Testis (tissue), 3 donors: Measurements from ENCODE around the gene FEM1A. TPM values are rescaled to one million over a fixed set of nuclear protein-coding genes. Genes with fewer than 3 reads are reported as not detected.

Experiments used
- DNase-seq: peaks from one replicate; pipeline ENCODE4 v3.0.0-alpha.2; 2019
- H3K27ac ChIP-seq, 2 donors: fragments of 200-600 bp; sonication (generic); one replicate each; pipeline ENCODE4 v1.5.1; 2019
- H3K27me3 ChIP-seq: fragments of 200-600 bp; sonication (generic); one replicate; pipeline ENCODE4 v1.5.1; 2019
- H3K36me3 ChIP-seq: fragments of 200-600 bp; sonication (generic); one replicate; pipeline ENCODE4 v1.5.1; 2017; ENCODE audit warnings: low read depth; ENCODE audit errors: missing control alignments
- H3K4me1 ChIP-seq: fragments of 200-600 bp; sonication (generic); one replicate; pipeline ENCODE4 v1.5.1; 2019
- H3K4me3 ChIP-seq, 2 donors: fragments of 200-600 bp; sonication (generic); one replicate each; pipeline ENCODE4 v1.5.1; 2017 to 2019
- H3K9me3 ChIP-seq: fragments of 200-600 bp; sonication (generic); one replicate; pipeline ENCODE4 v1.5.1; 2017
- CTCF ChIP-seq, 3 experiments: fragments of 450-650 bp in 2 of 3; fragments of 200-600 bp in 1 of 3; sonication (generic) in 1 of 3; IDR thresholded peaks; one replicate each; pipeline ENCODE4 v1.5.1; 2016 to 2019; ENCODE audit warnings: antibody characterized with exemption in 3 of 3, mild to moderate bottlenecking in 2 of 3, moderate library complexity in 1 of 3
- POLR2A ChIP-seq: fragments of 450-650 bp; IDR thresholded peaks from one replicate; pipeline ENCODE4 v1.6.1; 2017; ENCODE audit warnings: antibody characterized with exemption, mild to moderate bottlenecking, moderate library complexity
- WGBS, 2 donors: methylation state at CpG; one replicate each; pipeline ENCODE4 v1.1.5; 2018; 5-methylcytosine and 5-hydroxymethylcytosine counted together
- intact Hi-C: fragments of 100-400 bp; cut with DNase I; formaldehyde crosslinking; loops from one replicate; pipeline ENCODE4 v1.15.1; 2023; ENCODE audit warnings: low total_unique reads
- polyA plus RNA-seq: library from polyadenylated mRNA; stranded (reverse); fragments of 350-450 nt; fragmentation: Illumina TruSeq; extraction: RNeasy Lipid Tissue Mini Kit (QIAGEN cat#74804); gene quantifications from one replicate; pipeline ENCODE4 v1.2.3, GENCODE V29; 2014; ENCODE audit warnings: low read depth, low replicate concordance; ENCODE audit not compliant: insufficient read depth
- total RNA-seq, 2 donors: library from RNA; depleted of rRNA; stranded (reverse); fragments of >200 nt; gene quantifications; one replicate each; pipeline ENCODE4 v1.2.3, GENCODE V29; 2016

FEM1A gene
- total and polyA plus RNA-seq, 3 donors from 2014 or later: 7.5 to 15.8 (median 14.3) TPM

- TF ChIP-seq POLR2A (no peak), CTCF (IDR thresholded peaks at IDR 0.05) (no peak)
- H3K4me1 ChIP-seq: peaks cover 10% of the 10 kb centered on the region
- H3K27me3 ChIP-seq: no peaks in the 10 kb centered on the region
- 21 to 35% methylated on average over 10 of the region's 10 CpGs for WGBS, 2 donors
- intact Hi-C loops: no loop called here
- no peaks in the 10 kb centered on the region for H3K9me3 ChIP-seq
- no peak overlapping the region for H3K27ac ChIP-seq
- no peak for DNase-seq
- peak overlapping the region; percentile 25 to 49 for H3K4me3 ChIP-seq
- H3K36me3 ChIP-seq: no peaks in the 10 kb centered on the region
Measured at GRCh38 chr19:4760285-4760650, 31.3 kb upstream of the FEM1A start.

- DNase-seq: no peak
- no peaks in the 10 kb centered on the region for H3K9me3 ChIP-seq
- intact Hi-C loops: no loop called here
- no peaks in the 10 kb centered on the region for H3K36me3 ChIP-seq
- TF ChIP-seq POLR2A (no peak), CTCF (IDR thresholded peaks at IDR 0.05) (no peak)
- H3K4me1 ChIP-seq: peaks cover 10% of the 10 kb centered on the region
- no peaks in the 10 kb centered on the region for H3K27me3 ChIP-seq
- no peak overlapping the region for H3K27ac ChIP-seq
- H3K4me3 ChIP-seq: no peak overlapping the region
- WGBS, 2 donors: 86 to 89% methylated on average over 6 of the region's 6 CpGs
Measured at GRCh38 chr19:4763021-4763420, 28.5 kb upstream of the FEM1A start.

- TF ChIP-seq POLR2A (no peak), CTCF (IDR thresholded peaks at IDR 0.05) (no peak)
- WGBS, 2 donors: 52 to 56% methylated on average over 5 of the region's 5 CpGs
- intact Hi-C loops: no loop called here
- Histone ChIP-seq H3K27ac (no peak overlapping the region), H3K27me3 (no peaks in the 10 kb centered on the region), H3K4me3 (no peak overlapping the region), H3K4me1 (peaks cover 13% of the 10 kb centered on the region), H3K9me3 (no peaks in the 10 kb centered on the region), H3K36me3 (no peaks in the 10 kb centered on the region)
- no peak for DNase-seq
Measured at GRCh38 chr19:4764393-4764660, 27.2 kb upstream of the FEM1A start.

- Histone ChIP-seq H3K4me1 (peaks cover 3% of the 10 kb centered on the region), H3K27ac (no peak overlapping the region)
- 2 to 7% methylated on average over 31 to 37 of the region's 37 CpGs for WGBS, 2 donors
Measured at GRCh38 chr19:4768934-4769777, 22.4 kb upstream of the FEM1A start.

More at GRCh38 chr19:4768934-4769777, 22.4 kb upstream of the FEM1A start:
- Histone ChIP-seq H3K36me3 (no peaks in the 10 kb centered on the region), H3K27me3 (no peaks in the 10 kb centered on the region), H3K9me3 (no peaks in the 10 kb centered on the region), H3K4me3 (peak overlapping the region in 1 of 2 donors; percentile 7)
- intact Hi-C loops: no loop called here
- DNase-seq: peak; percentile 95
- TF ChIP-seq POLR2A: no peak
- TF ChIP-seq CTCF (IDR thresholded peaks at IDR 0.05): no peak
